ENCODE measurements around the gene GNL2.

GNL2 gene

DNA sequence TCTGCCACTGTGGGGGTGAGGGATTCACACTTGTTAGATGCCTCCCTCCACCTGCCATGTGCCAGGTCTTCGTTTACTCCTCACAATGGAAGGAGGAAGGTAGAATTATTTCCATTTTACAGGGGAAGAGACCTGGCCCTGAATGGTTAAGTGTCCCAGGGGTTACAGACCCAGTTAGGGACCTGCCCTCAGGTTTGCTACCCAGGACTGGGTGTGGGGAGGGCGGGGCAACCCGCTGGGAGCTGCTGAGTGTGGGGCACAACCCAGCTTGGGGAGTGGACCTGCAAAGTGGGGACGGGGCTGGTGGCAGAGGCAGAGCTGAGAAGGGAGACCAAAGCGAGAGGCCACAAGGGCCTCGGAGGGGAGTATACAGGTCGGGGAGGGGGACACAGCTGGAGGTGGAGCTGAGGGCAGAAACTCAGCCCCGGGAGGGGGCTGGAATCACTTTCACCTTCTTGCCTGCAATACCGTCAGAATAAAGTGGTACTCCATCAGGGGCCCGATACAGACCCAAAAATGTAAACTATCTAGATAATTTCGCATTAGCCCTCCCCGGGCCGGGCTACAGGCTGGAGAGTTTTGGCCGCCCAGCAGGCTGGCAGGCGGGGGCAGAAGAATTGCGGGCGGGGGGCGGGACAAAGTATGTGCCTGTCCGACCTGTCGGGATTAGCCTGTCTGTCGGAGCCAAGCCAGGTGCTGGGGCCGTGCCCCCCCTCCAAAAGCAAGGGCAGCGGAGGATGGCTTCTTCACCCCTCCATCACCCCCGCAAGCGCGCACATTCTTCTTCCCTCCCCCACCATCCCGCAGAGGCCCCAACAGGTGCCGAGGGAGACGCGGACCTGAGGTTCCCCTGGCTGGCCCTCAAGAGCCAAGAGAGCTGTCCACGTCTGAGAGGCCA, 37.6 kb upstream of the GNL2 start:
- TF ChIP-seq, protein P1, sequence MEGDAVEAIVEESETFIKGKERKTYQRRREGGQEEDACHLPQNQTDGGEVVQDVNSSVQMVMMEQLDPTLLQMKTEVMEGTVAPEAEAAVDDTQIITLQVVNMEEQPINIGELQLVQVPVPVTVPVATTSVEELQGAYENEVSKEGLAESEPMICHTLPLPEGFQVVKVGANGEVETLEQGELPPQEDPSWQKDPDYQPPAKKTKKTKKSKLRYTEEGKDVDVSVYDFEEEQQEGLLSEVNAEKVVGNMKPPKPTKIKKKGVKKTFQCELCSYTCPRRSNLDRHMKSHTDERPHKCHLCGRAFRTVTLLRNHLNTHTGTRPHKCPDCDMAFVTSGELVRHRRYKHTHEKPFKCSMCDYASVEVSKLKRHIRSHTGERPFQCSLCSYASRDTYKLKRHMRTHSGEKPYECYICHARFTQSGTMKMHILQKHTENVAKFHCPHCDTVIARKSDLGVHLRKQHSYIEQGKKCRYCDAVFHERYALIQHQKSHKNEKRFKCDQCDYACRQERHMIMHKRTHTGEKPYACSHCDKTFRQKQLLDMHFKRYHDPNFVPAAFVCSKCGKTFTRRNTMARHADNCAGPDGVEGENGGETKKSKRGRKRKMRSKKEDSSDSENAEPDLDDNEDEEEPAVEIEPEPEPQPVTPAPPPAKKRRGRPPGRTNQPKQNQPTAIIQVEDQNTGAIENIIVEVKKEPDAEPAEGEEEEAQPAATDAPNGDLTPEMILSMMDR (IDR thresholded peaks at IDR 0.05; ENCODE audit: low read depth, low read length, missing control alignments): no peak
- DNase-seq (ENCODE audit: extremely low read depth, low read depth): no peak
- no peak overlapping the region for H3K4me3 ChIP-seq (replicated peaks; ENCODE audit: low read depth, low read length)

DNA sequence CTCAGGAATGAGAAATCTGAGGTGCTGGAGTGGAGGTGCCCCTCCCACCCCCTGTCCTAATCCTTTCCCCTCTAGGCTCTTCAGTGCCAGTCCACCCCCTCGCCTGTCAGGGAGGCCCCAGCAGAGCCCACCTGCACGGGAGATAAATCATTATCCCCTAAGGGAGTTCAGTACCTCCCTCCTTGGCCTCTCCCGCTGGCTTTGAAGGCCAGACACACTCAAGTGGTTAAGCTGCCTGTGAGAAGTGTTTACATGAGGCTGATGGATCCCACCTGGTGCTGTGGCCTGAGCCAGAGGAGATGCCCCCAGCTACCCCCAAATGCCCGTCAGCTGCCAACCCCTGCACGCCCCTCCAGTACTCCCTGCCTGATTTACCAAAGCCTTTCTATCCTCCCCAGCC, 35.3 kb upstream of the GNL2 start:
- TF ChIP-seq, protein P1 (IDR thresholded peaks at IDR 0.05; ENCODE audit: low read depth, low read length, missing control alignments): no peak
- no peak overlapping the region for H3K4me3 ChIP-seq (replicated peaks; ENCODE audit: low read depth, low read length)

DNA sequence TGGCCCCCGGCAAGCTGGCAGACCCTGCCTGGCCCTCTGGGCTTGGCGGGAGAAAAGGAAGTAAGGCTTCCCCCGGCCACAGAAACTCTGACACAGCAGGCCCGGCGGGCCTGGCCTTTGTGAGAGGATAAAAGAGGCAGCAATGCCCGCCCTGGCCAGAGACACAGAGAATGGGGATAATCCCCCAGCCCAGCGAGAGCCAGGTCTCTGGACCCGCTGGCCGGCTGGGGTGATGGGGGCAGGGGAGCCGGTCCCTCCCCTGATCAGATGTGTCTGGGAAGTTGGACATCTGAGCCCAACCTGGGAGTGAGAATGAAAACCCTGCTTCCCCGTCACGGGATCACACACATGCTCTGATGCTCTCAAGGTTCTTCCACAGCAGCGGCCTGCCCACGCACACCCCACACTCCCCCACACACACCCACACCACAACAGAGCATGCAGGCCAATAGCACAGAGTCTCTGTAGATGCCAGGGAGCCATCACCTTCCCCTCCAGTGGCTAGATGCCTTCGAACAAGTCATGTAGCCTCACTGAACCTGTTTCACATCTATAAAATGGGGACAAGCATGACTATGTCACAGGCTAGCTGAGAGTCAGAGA, 34.8 kb upstream of the GNL2 start:
- TF ChIP-seq, protein P1 (IDR thresholded peaks at IDR 0.05; ENCODE audit: low read depth, low read length, missing control alignments): no peak
- no peak overlapping the region for H3K4me3 ChIP-seq (replicated peaks; ENCODE audit: low read depth, low read length)
- no peak for DNase-seq (ENCODE audit: extremely low read depth, low read depth)

More for the DNA sequence above, 35.3 kb upstream of the GNL2 start:
- DNase-seq (ENCODE audit: extremely low read depth, low read depth): no peak

DNA sequence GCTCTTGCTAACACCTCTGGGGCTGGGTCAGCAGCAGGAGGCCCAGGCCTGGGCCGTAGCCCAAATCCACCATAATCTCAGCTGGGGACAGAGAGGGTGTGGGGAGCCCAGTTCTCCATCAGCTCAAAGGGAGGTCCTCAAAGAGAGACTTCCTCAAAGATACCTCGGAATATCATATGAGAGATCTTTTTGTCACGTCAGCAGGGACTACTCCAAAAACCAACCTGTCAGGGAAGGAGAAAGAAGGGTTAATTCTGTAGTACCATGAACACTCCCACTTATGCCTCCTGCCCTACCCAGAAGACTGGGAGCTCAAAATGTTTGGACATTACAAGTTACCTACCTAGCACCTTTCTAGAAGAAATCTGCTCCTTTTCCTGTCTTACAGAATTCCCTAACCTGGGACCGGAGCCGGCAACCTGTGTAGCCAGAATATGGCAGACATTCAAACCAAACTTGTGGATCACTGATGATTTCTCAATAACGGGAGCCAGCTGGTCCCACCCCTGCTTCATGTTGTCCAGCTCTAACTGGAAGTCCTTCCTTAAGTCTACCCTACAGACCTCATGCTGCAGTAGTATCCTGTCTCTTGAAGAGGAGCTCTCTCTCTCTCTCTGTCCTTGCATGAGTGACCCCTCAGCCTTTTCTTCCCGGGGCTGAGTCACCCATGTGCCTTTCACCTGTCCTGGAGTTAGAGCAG, 34.1 kb upstream of the GNL2 start:
- no peak for DNase-seq (ENCODE audit: extremely low read depth, low read depth)
- TF ChIP-seq, protein P1 (IDR thresholded peaks at IDR 0.05; ENCODE audit: low read depth, low read length, missing control alignments): no peak
- no peak overlapping the region for H3K4me3 ChIP-seq (replicated peaks; ENCODE audit: low read depth, low read length)

DNA sequence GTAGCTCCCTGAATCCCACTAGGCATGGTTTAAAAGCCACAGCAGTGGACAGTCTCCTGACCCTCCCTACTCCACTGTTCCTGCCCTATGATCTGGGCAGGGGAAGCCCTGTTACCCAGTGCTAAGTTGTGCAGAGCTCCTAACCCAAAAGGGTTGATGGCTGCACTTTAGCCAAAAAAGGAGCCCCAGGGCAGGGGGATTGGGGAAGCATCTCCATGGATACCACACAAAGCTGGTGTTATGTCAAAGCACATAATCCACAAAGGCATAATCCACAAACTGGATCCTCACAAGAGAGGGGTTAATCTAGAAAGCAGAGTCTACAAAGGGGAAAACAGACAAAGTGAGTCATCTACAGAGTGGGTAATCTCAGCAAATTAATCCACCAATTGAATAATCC, 33.3 kb upstream of the GNL2 start:
- H3K4me3 ChIP-seq (replicated peaks; ENCODE audit: low read depth, low read length): no peak overlapping the region
- TF ChIP-seq, protein P1 (IDR thresholded peaks at IDR 0.05; ENCODE audit: low read depth, low read length, missing control alignments): no peak
- no peak for DNase-seq (ENCODE audit: extremely low read depth, low read depth)

DNA sequence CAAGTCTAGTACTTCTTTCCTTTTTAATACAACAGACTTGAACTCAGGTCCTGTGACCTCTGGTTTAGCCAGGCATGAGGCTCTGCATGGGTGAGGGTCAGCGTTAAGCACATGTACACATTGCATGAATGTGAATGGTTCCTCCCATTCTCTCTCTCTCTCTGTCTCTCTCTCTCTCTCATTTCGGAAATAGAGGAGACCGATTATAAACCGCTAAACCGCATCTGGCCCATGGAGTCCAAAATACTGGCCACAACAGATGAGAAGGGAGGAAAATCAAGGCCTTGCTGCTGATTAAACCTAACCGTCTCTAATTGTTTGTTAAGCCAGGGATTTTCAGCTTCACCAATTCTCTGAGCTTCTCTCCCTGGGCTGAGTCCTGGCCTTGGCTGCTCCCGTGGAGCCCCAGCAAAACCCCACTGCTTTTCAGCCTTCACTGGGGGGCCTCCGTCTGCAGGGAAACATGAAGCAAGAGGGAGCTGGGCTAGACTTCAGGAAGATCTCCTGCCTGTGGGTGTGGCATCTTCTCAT, 32.4 kb upstream of the GNL2 start:
- no peak overlapping the region for H3K4me3 ChIP-seq (replicated peaks; ENCODE audit: low read depth, low read length)
- TF ChIP-seq, protein P1 (IDR thresholded peaks at IDR 0.05; ENCODE audit: low read depth, low read length, missing control alignments): no peak
- no peak for DNase-seq (ENCODE audit: extremely low read depth, low read depth)
